AG10803 (cell line): ENCODE results near the gene DPF3.

Experiments used
- DNase-seq: peaks from one replicate; pipeline ENCODE4 v3.0.0; 2010; ENCODE audit warnings: low read depth
- H3K4me3 ChIP-seq: 2 replicates; pipeline ENCODE4 v1.5.1; 2011; ENCODE audit warnings: mild to moderate bottlenecking, low read length, control low read depth
- TF ChIP-seq, protein P1 (sequence below): conservative IDR thresholded peaks from 2 replicates; pipeline ENCODE4 v1.5.1; 2011; ENCODE audit warnings: mild to moderate bottlenecking, low read length, control low read depth, inconsistent platforms

DPF3 gene

DNA sequence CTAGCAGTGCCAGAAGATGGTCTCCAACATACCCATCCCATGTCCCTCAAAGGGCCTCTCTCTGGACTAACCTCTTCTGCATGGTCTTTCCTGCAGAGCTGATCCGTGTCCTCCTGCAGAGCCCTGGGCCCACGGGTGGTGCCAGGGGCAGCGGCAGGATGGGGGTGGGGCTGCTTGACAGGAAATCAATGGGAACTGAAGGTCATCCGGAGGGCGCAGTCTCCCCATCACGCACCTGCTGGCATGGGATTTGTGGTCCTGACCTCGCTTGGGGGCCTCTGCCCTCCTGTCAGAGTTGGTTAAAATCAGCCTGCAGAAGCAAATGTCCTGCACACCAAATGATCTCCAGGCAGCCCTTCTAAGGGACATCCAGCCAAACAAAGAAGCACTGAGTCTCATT is 110.2 kb downstream of the DPF3 start:
- TF ChIP-seq, protein P1, sequence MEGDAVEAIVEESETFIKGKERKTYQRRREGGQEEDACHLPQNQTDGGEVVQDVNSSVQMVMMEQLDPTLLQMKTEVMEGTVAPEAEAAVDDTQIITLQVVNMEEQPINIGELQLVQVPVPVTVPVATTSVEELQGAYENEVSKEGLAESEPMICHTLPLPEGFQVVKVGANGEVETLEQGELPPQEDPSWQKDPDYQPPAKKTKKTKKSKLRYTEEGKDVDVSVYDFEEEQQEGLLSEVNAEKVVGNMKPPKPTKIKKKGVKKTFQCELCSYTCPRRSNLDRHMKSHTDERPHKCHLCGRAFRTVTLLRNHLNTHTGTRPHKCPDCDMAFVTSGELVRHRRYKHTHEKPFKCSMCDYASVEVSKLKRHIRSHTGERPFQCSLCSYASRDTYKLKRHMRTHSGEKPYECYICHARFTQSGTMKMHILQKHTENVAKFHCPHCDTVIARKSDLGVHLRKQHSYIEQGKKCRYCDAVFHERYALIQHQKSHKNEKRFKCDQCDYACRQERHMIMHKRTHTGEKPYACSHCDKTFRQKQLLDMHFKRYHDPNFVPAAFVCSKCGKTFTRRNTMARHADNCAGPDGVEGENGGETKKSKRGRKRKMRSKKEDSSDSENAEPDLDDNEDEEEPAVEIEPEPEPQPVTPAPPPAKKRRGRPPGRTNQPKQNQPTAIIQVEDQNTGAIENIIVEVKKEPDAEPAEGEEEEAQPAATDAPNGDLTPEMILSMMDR = no peak
- no peak overlapping the region for H3K4me3 ChIP-seq
- DNase-seq = no peak

DNA sequence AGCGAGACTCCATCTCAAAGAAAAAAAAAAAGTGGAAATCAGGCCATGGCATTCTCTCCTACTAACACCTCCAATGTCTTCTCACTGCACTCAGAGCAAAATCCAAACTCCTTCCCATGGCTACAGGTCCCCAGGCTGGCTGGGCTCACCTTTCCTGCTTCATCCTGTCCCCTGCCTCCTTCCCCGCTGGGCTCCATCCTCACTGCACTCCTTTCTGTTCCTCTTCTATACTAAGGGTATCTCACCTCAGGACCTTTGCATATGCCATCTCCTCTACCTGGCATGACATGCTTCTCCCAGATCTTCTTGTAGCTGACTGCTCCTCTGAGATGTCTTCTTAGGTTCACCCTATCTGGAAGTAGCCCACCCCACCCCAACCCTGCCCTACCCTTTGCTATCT is 111.1 kb downstream of the DPF3 start:
- no peak for DNase-seq
- TF ChIP-seq, protein P1 = no peak
- H3K4me3 ChIP-seq = no peak overlapping the region

DNA sequence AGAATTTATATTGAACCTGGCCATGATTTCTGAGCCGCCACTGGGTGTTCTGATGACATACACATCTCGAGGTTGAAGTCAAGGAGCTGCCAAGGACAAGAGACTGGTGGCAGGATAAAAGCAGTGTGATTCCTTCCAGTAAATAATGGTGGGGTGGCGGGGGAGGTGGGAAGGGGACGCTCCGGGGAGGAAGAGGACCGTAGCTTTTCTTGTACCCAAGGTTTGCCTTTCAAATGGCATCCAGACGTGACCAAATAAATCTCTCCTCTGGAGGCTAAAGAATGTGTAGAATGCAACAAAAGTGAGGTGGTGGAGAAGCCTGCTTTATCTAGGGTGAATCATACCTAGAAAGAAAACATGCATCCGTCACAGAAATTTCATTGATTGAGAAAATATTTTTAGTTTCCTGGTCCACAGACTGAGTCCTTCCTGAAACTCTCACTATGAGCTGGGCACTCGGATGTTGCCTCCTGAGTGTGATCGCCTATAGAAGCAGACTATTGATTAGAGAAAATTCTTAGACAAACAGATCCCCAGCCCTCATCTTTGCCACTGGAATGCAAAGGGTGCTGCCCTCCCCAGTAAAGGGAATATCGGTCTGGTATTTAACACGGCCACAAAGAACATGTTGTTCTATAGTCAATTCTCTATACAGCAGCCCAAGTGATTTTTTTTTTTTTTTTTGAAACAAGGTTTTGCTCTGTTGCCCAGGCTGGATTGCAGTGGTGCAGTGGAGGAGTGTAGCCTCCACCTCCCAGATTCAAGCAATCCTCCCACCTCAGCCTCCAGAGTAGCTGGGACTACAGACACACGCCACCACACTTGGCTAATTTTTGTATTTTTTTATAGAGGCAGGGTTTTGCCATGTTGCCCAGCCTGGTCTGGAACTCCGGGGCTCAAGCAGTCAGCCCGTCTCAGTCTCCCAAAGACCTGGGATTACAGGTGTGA is 112.1 kb downstream of the DPF3 start:
- DNase-seq = peak; percentile 84
- TF ChIP-seq, protein P1 = no peak
- H3K4me3 ChIP-seq = no peak overlapping the region

DNA sequence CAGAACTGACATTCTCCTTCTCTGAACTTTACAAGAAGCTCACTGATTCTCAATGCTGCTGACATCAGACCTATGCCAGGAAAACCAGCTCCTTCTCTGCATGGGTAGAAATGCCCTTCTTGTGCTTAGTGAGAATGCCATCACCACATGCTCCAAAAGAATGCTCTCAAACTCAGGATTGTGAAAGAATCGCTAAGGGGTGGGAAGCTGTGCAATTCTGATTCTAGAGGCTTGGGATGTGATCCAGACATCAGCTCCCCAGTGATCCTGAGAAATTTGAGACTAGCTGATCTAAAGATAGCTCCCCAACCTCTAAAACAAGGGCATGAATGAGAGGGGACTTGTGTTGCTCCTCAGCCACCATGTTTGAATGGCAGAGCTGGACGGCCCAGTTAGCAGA is 113.2 kb downstream of the DPF3 start:
- DNase-seq = peak; percentile 91
- no peak overlapping the region for H3K4me3 ChIP-seq
- TF ChIP-seq, protein P1 = no peak

DNA sequence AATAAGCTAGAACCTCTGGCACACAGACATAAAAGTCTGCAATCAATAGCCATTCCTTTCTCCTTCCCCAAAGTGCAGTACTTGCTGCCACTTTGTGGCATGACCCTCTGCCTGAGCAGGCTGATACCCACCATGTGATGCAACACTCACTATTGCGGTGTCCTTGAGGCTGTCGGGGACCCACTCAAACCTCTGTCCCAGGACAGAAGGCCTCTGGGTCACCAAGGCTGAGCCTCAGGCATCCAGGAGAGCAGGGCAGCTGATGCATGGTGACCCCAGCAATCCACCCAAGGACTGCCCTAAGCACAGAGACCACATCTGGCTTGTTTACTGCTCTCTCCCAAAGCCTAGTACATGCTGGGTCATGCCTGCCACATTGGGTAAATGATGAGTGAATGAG is 114.2 kb downstream of the DPF3 start:
- H3K4me3 ChIP-seq = no peak overlapping the region
- DNase-seq = no peak
- TF ChIP-seq, protein P1 = no peak

DNA sequence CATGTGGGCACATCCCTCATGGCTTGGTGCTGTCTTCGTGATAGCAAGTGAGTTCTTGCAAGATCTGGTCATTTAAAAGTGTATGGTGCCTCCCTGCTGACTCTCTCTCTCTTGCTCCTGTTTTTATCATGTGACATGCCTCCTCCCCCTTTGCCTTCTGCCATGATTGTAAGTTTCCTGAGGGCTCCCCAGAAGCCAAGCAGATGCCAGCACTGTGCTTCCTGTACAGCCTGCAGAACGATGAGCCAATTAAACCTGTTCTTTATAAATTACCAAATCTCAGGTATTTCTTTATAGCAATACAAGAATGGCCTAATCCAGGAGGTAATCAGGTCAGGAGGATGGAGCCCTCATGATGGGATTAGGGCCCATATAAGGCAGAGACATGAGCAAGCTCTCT is 116.3 kb downstream of the DPF3 start:
- DNase-seq = no peak
- no peak overlapping the region for H3K4me3 ChIP-seq
- TF ChIP-seq, protein P1 = no peak

DNA sequence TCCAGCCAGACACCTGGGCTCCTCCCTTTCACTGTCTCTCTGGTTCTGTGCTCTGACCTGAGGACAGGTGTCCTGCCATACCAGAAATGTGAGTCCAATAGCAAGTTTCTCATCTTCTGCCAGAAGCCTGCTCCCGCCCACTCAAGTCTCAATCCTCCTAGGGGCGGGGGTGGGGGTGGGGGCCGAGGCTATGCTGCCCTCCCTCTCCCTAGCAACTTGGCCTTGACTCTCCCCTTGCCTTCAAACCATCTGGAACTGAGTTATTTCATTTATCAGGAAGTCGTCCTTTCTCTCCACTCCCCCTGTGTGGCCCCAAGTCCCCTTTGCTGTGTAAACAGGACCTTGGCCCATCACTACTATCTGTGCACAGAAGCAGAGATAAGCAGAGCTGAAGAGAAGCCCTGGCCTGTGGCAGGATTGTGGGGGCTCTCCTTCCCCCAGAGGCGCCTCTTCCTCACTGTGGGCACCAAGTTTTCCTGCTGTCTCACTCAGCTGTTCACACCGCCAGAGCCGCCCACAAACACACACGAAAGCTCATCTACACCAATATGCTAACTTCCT is 117.1 kb downstream of the DPF3 start:
- TF ChIP-seq, protein P1 = no peak
- H3K4me3 ChIP-seq = no peak overlapping the region

More for the DNA sequence above, 117.1 kb downstream of the DPF3 start:
- DNase-seq = no peak
